HCT116 (cell line): ENCODE measurements around the gene PSRC1. TPM values are rescaled to one million over a fixed set of nuclear protein-coding genes. Genes with fewer than 3 reads are reported as not detected.

Experiments used
- ATAC-seq: fragments of 200-7000 bp; cut with Tn5 transposase; 2 replicates; pipeline ENCODE4 v1.9.1; 2020; ENCODE audit warnings: mild to moderate bottlenecking, moderate library complexity
- BruUV-seq: library from RNA; stranded (reverse); fragments of 400-500 nt; replicated peaks from 2 replicates; lab custom pipeline; 2021; lab: Mats Ljungman, UMichigan
- CTCF ChIA-PET: fragments of 300-600 bp; sonication (Branson Sonifier 250); formaldehyde crosslinking; loops from one replicate; lab custom pipeline; 2021; ENCODE audit warnings: antibody characterized with exemption; lab: Charles Lee
- POLR2A ChIA-PET: fragments of 300-600, 350-600 bp; sonication (Branson Sonifier 250); formaldehyde crosslinking; loops from one replicate; lab custom pipeline; 2021; ENCODE audit warnings: antibody characterized with exemption; lab: Charles Lee
- RAD21 ChIA-PET, 2 experiments: fragments of 300-600 bp; sonication (Branson Sonifier 250); formaldehyde crosslinking; loops; one replicate each; lab custom pipeline; 2023; ENCODE audit warnings: low total read pairs in 2 of 2; ENCODE audit not compliant: uncharacterized antibody in 2 of 2, unreplicated experiment in 2 of 2, low non-redundant PET in 1 of 2; lab: Charles Lee
- DNase-seq: peaks from one replicate; pipeline ENCODE4 v3.0.0-alpha.2; 2010; ENCODE audit warnings: low read depth, low spot score
- H2AFZ ChIP-seq: fragments of 200-600 bp; shearing (Covaris generic), sonication (generic); 2 replicates; pipeline ENCODE4 v1.6.1; 2017; ENCODE audit warnings: low read depth, mixed run types, mixed read lengths, antibody characterized with exemption, low read length; ENCODE audit not compliant: poor library complexity, severe bottlenecking
- H3K27ac ChIP-seq: 2 replicates; pipeline ENCODE4 v1.5.1; 2012; ENCODE audit warnings: low read depth, low read length
- H3K27me3 ChIP-seq: fragments of 200-600 bp; sonication (generic); 2 replicates; pipeline ENCODE4 v1.6.1; 2016; ENCODE audit warnings: mixed run types, low read length, mixed read lengths; ENCODE audit not compliant: insufficient read depth
- H3K36me3 ChIP-seq, 2 experiments: fragments of 200-500 bp in 1 of 2; fragments of 200-600 bp in 1 of 2; sonication (Bioruptor generic) in 1 of 2; sonication (generic) in 1 of 2; 2 replicates each; pipeline versions ENCODE4 v1.5.1 to v1.6.1; 2014 to 2016; ENCODE audit warnings: low read length in 2 of 2, inconsistent platforms in 1 of 2, mixed read lengths in 1 of 2, mixed run types in 1 of 2; ENCODE audit not compliant: insufficient read depth in 2 of 2, control insufficient read depth in 1 of 2
- H3K4me1 ChIP-seq, 2 experiments: fragments of 200-600 bp in 1 of 2; sonication (generic) in 1 of 2; 2 replicates each; pipeline versions ENCODE4 v1.5.1 to v1.6.1; 2012 to 2017; ENCODE audit warnings: low read length in 2 of 2, inconsistent platforms in 1 of 2, mild to moderate bottlenecking in 1 of 2, mixed read lengths in 1 of 2, mixed run types in 1 of 2, moderate library complexity in 1 of 2; ENCODE audit not compliant: insufficient read depth in 2 of 2, control insufficient read depth in 1 of 2
- H3K4me2 ChIP-seq: fragments of 200-600 bp; sonication (generic); 2 replicates; pipeline ENCODE4 v1.6.1; 2017; ENCODE audit warnings: mixed run types, low read length, mixed read lengths
- H3K4me3 ChIP-seq, 2 experiments: fragments of 200-600 bp in 1 of 2; sonication (generic) in 1 of 2; replicated peaks in 1 of 2; 2 replicates each; pipeline ENCODE4 v1.5.1; 2011 to 2016; ENCODE audit warnings: low read length in 2 of 2, control low read depth in 1 of 2, low read depth in 1 of 2, mild to moderate bottlenecking in 1 of 2, mixed read lengths in 1 of 2, mixed run types in 1 of 2
- H3K79me2 ChIP-seq: fragments of 200-600 bp; sonication (generic); 2 replicates; pipeline ENCODE4 v1.6.1; 2017; ENCODE audit warnings: mild to moderate bottlenecking, mixed run types, low read length, moderate library complexity, mixed read lengths; ENCODE audit not compliant: insufficient read depth
- H3K9ac ChIP-seq: fragments of 200-600 bp; sonication (generic); 2 replicates; pipeline ENCODE4 v1.6.1; 2016; ENCODE audit warnings: low read length, mixed read lengths
- H3K9me2 ChIP-seq: fragments of 200-600 bp; sonication (generic), shearing (Covaris generic); 2 replicates; pipeline ENCODE4 v1.6.1; 2017; ENCODE audit warnings: mixed run types, mild to moderate bottlenecking, moderate library complexity; ENCODE audit not compliant: insufficient read depth
- H3K9me3 ChIP-seq, 2 experiments: fragments of 200-500 bp in 1 of 2; fragments of 200-600 bp in 1 of 2; sonication (Bioruptor generic) in 1 of 2; sonication (generic) in 1 of 2; 2 replicates each; pipeline ENCODE4 v1.6.1; 2014 to 2017; ENCODE audit warnings: low read length in 2 of 2, mixed read lengths in 2 of 2, inconsistent platforms in 1 of 2, low read depth in 1 of 2, mild to moderate bottlenecking in 1 of 2, mixed run types in 1 of 2, moderate library complexity in 1 of 2; ENCODE audit not compliant: control insufficient read depth in 1 of 2, insufficient read depth in 1 of 2
- H4K20me1 ChIP-seq: fragments of 200-600 bp; sonication (generic), shearing (Covaris generic); 2 replicates; pipeline ENCODE4 v1.6.1; 2017; ENCODE audit warnings: mixed run types, mild to moderate bottlenecking, moderate library complexity; ENCODE audit not compliant: insufficient read depth
- CEBPB ChIP-seq: IDR thresholded peaks from 2 replicates; pipeline ENCODE4 v1.6.1; 2012; ENCODE audit warnings: low read depth
- CTCF ChIP-seq, 3 experiments: fragments of 200-600 bp in 1 of 3; sonication (generic) in 1 of 3; IDR thresholded peaks in 2 of 3; conservative IDR thresholded peaks in 1 of 3; 2 replicates each; pipeline ENCODE4 v1.5.1; 2012 to 2017; ENCODE audit warnings: low read depth in 2 of 3, low read length in 2 of 3, antibody characterized with exemption in 1 of 3, borderline replicate concordance in 1 of 3, control low read depth in 1 of 3, mild to moderate bottlenecking in 1 of 3, mixed read lengths in 1 of 3, mixed run types in 1 of 3, moderate library complexity in 1 of 3; ENCODE audit not compliant: insufficient read depth in 1 of 3
- EZH2 ChIP-seq: fragments of 200-600 bp; sonication (generic); IDR thresholded peaks from 2 replicates; pipeline ENCODE4 v1.6.1; 2017; ENCODE audit warnings: antibody characterized with exemption, mixed run types
- EZH2phosphoT487 ChIP-seq: fragments of 200-600 bp; IDR thresholded peaks from 2 replicates; pipeline ENCODE4 v1.6.1; 2018; ENCODE audit warnings: antibody characterized with exemption, borderline replicate concordance
- JUND ChIP-seq: IDR thresholded peaks from 2 replicates; pipeline ENCODE4 v1.6.1; 2012
- RAD21 ChIP-seq: IDR thresholded peaks from 2 replicates; pipeline ENCODE4 v1.6.1; 2012; ENCODE audit warnings: low read depth, mild to moderate bottlenecking
- REST ChIP-seq: IDR thresholded peaks from 2 replicates; pipeline ENCODE4 v1.6.1; 2012; ENCODE audit warnings: low read depth
- SRF ChIP-seq: IDR thresholded peaks from 2 replicates; pipeline ENCODE4 v1.6.1; 2012; ENCODE audit warnings: low read depth
- TCF7L2 ChIP-seq: IDR thresholded peaks from 2 replicates; pipeline ENCODE4 v1.7.0; 2011; ENCODE audit warnings: borderline replicate concordance, inconsistent platforms; ENCODE audit not compliant: insufficient read depth, insufficient read length; ENCODE audit errors: extremely low read depth
- YY1 ChIP-seq: IDR thresholded peaks from 2 replicates; pipeline ENCODE4 v1.6.1; 2011; ENCODE audit warnings: low read length, low read depth, moderate library complexity, mild to moderate bottlenecking; ENCODE audit not compliant: insufficient replicate concordance; ENCODE audit errors: extremely low read depth
- ZNF274 ChIP-seq: fragments of 200-500 bp; sonication (Bioruptor generic); IDR thresholded peaks from 2 replicates; pipeline ENCODE4 v1.6.1; 2014; ENCODE audit warnings: mild to moderate bottlenecking, low read depth, low read length, inconsistent platforms
- intact Hi-C: fragments of 100-400 bp; cut with micrococcal nuclease; formaldehyde crosslinking; loops from 2 replicates; pipeline ENCODE4 v1.10.0; 2022
- total RNA-seq: library from RNA; stranded (reverse); gene quantifications from one replicate; pipeline ENCODE4 v1.2.1, GENCODE V29; 2021; ENCODE audit not compliant: unreplicated experiment

The PSRC1 gene
- total RNA-seq, 1 experiment from 2014 or later = 44.8 TPM

- no peak overlapping the region for H2AFZ ChIP-seq
- POLR2A ChIA-PET = no interaction called here
- no peak for TF ChIP-seq CTCF (IDR thresholded peaks at IDR 0.05 in 2 of 3, conservative IDR thresholded peaks at IDR 0.05 in 1 of 3; ENCODE audit: borderline replicate concordance in 1 of 3, insufficient read depth in 1 of 3, low read depth in 2 of 3, low read length in 2 of 3)
- TF ChIP-seq RAD21 = no peak
- H3K4me3 ChIP-seq = no peak overlapping the region
- no peaks in the 10 kb centered on the region for H4K20me1 ChIP-seq
- no peaks in the 10 kb centered on the region for H3K79me2 ChIP-seq
- ATAC-seq (no peak), DNase-seq (no peak)
- H3K27ac ChIP-seq = no peak overlapping the region
- peaks cover 0 to 9% of the 10 kb centered on the region in 2 experiments; a peak in 2 of 4 replicates for H3K4me1 ChIP-seq
- peaks cover 0 to 4% of the 10 kb centered on the region in 2 experiments; a peak in 1 of 4 replicates for H3K36me3 ChIP-seq
- CTCF ChIA-PET = interaction anchor here (1.1 kb wide), 1 partner anchor 18 kb away, joined by 3 read pairs; no protein-coding TSS in a partner anchor
- intact Hi-C loops = no loop called here
- H3K9me3 ChIP-seq = no peaks in the 10 kb centered on the region
- H3K4me2 ChIP-seq = no peak overlapping the region
- no peak overlapping the region for H3K9ac ChIP-seq
- H3K27me3 ChIP-seq = no peaks in the 10 kb centered on the region
- no TSS peak for BruUV-seq
- RAD21 ChIA-PET = no interaction called here
- no peaks in the 10 kb centered on the region for H3K9me2 ChIP-seq
Measured at GRCh38 chr1:109261578-109261977, 21.4 kb downstream of the PSRC1 start.

- H3K9me3 ChIP-seq = no peaks in the 10 kb centered on the region
- no TSS peak for BruUV-seq
- H3K36me3 ChIP-seq = peaks cover 0 to 4% of the 10 kb centered on the region in 2 experiments; a peak in 1 of 4 replicates
- H3K4me2 ChIP-seq = no peak overlapping the region
- H3K4me3 ChIP-seq = no peak overlapping the region
- no peaks in the 10 kb centered on the region for H3K79me2 ChIP-seq
- no peaks in the 10 kb centered on the region for H3K9me2 ChIP-seq
- peaks cover 0 to 9% of the 10 kb centered on the region in 2 experiments; a peak in 2 of 4 replicates for H3K4me1 ChIP-seq
- H3K27ac ChIP-seq = no peak overlapping the region
- H2AFZ ChIP-seq = no peak overlapping the region
- intact Hi-C loops = no loop called here
- ATAC-seq (no peak), DNase-seq (no peak)
- CTCF ChIA-PET = interaction anchor here (1.1 kb wide), 1 partner anchor 17 kb away, joined by 3 read pairs; no protein-coding TSS in a partner anchor
- TF ChIP-seq ZNF274 (no peak), TCF7L2 (no peak), YY1 (no peak), REST (no peak), SRF (no peak), EZH2phosphoT487 (no peak), CEBPB (no peak), EZH2 (no peak), JUND (no peak)
- RAD21 ChIA-PET = no interaction called here
- H3K27me3 ChIP-seq = no peaks in the 10 kb centered on the region
- no peak overlapping the region for H3K9ac ChIP-seq
- POLR2A ChIA-PET = no interaction called here
- H4K20me1 ChIP-seq = no peaks in the 10 kb centered on the region
Measured at GRCh38 chr1:109261006-109261405, 21.9 kb downstream of the PSRC1 start.
